WTC11 (cell line): ENCODE data around the gene BIRC3. TPM values are rescaled to one million over a fixed set of nuclear protein-coding genes. Genes with fewer than 3 reads are reported as not detected.

ENCODE experiments used
- ATAC-seq: fragments of 200-7000 bp; cut with Tn5 transposase; 2 replicates; pipeline ENCODE4 v1.10.0; 2021; ENCODE audit warnings: mild to moderate bottlenecking, moderate library complexity
- CTCF ChIA-PET: fragments of 300-600 bp; sonication (Branson Sonifier 250); formaldehyde crosslinking; loops from one replicate; lab custom pipeline; 2021; ENCODE audit warnings: antibody characterized with exemption; lab: Charles Lee
- POLR2A ChIA-PET: fragments of 350-600 bp; sonication (Branson Sonifier 250); formaldehyde crosslinking; loops from one replicate; lab custom pipeline; 2021; ENCODE audit warnings: antibody characterized with exemption; lab: Charles Lee
- DNase-seq: peaks from one replicate; pipeline ENCODE4 v3.0.0; 2021; ENCODE audit warnings: low spot score
- H3K27ac Mint-ChIP-seq: 2 replicates; pipeline ENCODE4 v1.8.0; 2021; ENCODE audit warnings: mixed read lengths
- H3K27me3 Mint-ChIP-seq: 2 replicates; pipeline ENCODE4 v1.8.0; 2021; ENCODE audit warnings: low read depth, mild to moderate bottlenecking, moderate library complexity, mixed read lengths
- H3K36me3 Mint-ChIP-seq: 2 replicates; pipeline ENCODE4 v1.8.0; 2021; ENCODE audit warnings: mixed read lengths
- H3K4me1 Mint-ChIP-seq: 2 replicates; pipeline ENCODE4 v1.8.0; 2022; ENCODE audit warnings: mixed read lengths
- H3K4me3 Mint-ChIP-seq: 2 replicates; pipeline ENCODE4 v1.8.0; 2021; ENCODE audit warnings: mild to moderate bottlenecking, moderate library complexity, mixed read lengths
- H3K9me3 Mint-ChIP-seq: 2 replicates; pipeline ENCODE4 v1.8.0; 2021; ENCODE audit warnings: mixed read lengths
- CBFB ChIP-seq: sonication (generic); formaldehyde crosslinking; IDR thresholded peaks from 2 replicates; pipeline ENCODE4 v1.8.1; 2022; ENCODE audit warnings: mild to moderate bottlenecking, low read depth, missing genetic modification reagents
- ELF4 ChIP-seq: sonication (generic); formaldehyde crosslinking; IDR thresholded peaks from 2 replicates; pipeline ENCODE4 v1.8.1; 2022; ENCODE audit warnings: low read depth, mild to moderate bottlenecking, moderate library complexity, missing genetic modification reagents
- FOXP1 ChIP-seq: sonication (generic); formaldehyde crosslinking; IDR thresholded peaks from 2 replicates; pipeline ENCODE4 v1.8.0; 2022; ENCODE audit warnings: missing genetic modification reagents, mild to moderate bottlenecking, moderate library complexity, borderline replicate concordance
- IRF2 ChIP-seq: sonication (generic); formaldehyde crosslinking; IDR thresholded peaks from 2 replicates; pipeline ENCODE4 v1.8.0; 2022; ENCODE audit warnings: low read depth, missing genetic modification reagents, borderline replicate concordance
- NFATC4 ChIP-seq: fragments of 250-450 bp; sonication (Bioruptor Pico); IDR thresholded peaks from 2 replicates; pipeline ENCODE4 v1.9.0; 2021; ENCODE audit warnings: mild to moderate bottlenecking
- NR2C2 ChIP-seq: sonication (generic); formaldehyde crosslinking; IDR thresholded peaks from 2 replicates; pipeline ENCODE4 v1.8.0; 2022; ENCODE audit warnings: mild to moderate bottlenecking, missing genetic modification reagents
- PRRX2 ChIP-seq: fragments of 250-450 bp; sonication (Bioruptor Pico); IDR thresholded peaks from 2 replicates; pipeline ENCODE4 v1.8.0; 2021; ENCODE audit warnings: mild to moderate bottlenecking
- RELA ChIP-seq: sonication (generic); formaldehyde crosslinking; IDR thresholded peaks from 2 replicates; pipeline ENCODE4 v1.8.1; 2022; ENCODE audit warnings: missing genetic modification reagents, mild to moderate bottlenecking, borderline replicate concordance
- RORB ChIP-seq: fragments of 250-450 bp; sonication (Bioruptor Pico); IDR thresholded peaks from 2 replicates; pipeline ENCODE4 v1.9.0; 2021; ENCODE audit warnings: mild to moderate bottlenecking
- ZBTB21 ChIP-seq: sonication (generic); formaldehyde crosslinking; IDR thresholded peaks from 2 replicates; pipeline ENCODE4 v1.8.1; 2023; ENCODE audit warnings: mild to moderate bottlenecking, missing genetic modification reagents, borderline replicate concordance
- ZNF138 ChIP-seq: sonication (generic); formaldehyde crosslinking; conservative IDR thresholded peaks from 2 replicates; pipeline ENCODE4 v1.8.1; 2022; ENCODE audit warnings: mild to moderate bottlenecking, moderate library complexity, missing genetic modification reagents
- ZNF232 ChIP-seq: sonication (generic); formaldehyde crosslinking; IDR thresholded peaks from 2 replicates; pipeline ENCODE4 v1.8.0; 2022; ENCODE audit warnings: mild to moderate bottlenecking, missing genetic modification reagents
- ZNF317 ChIP-seq: sonication (generic); formaldehyde crosslinking; IDR thresholded peaks from 2 replicates; pipeline ENCODE4 v1.8.1; 2023; ENCODE audit warnings: low read depth, mild to moderate bottlenecking, moderate library complexity, missing genetic modification reagents, borderline replicate concordance
- total RNA-seq: library from RNA; stranded (reverse); gene quantifications from 3 replicates; pipeline ENCODE4 v1.2.3, GENCODE V29; 2021
- TF ChIP-seq, protein P1 (sequence below): sonication (generic); formaldehyde crosslinking; IDR thresholded peaks from 2 replicates; pipeline ENCODE4 v1.8.0; 2023; ENCODE audit warnings: missing genetic modification reagents
- TF ChIP-seq, protein P2 (sequence below): sonication (generic); formaldehyde crosslinking; IDR thresholded peaks from 2 replicates; pipeline ENCODE4 v1.8.0; 2022; ENCODE audit warnings: mild to moderate bottlenecking, missing genetic modification reagents
- TF ChIP-seq, protein P3 (sequence below): sonication (generic); formaldehyde crosslinking; IDR thresholded peaks from 2 replicates; pipeline ENCODE4 v1.8.1; 2023; ENCODE audit warnings: mild to moderate bottlenecking, missing genetic modification reagents, moderate library complexity
- TF ChIP-seq, protein P4 (sequence below): sonication (generic); formaldehyde crosslinking; IDR thresholded peaks from 2 replicates; pipeline ENCODE4 v1.8.0; 2022; ENCODE audit warnings: missing genetic modification reagents
- TF ChIP-seq, protein P5 (sequence below): sonication (generic); formaldehyde crosslinking; IDR thresholded peaks from 2 replicates; pipeline ENCODE4 v1.8.0; 2023; ENCODE audit warnings: mild to moderate bottlenecking, missing genetic modification reagents
- TF ChIP-seq, protein P6 (sequence below): fragments of 200-600 bp; IDR thresholded peaks from 2 replicates; pipeline ENCODE4 v1.8.0; 2022; ENCODE audit warnings: antibody characterized with exemption

BIRC3 gene
- total RNA-seq, 1 experiment from 2014 or later, result 0.33 TPM

DNA sequence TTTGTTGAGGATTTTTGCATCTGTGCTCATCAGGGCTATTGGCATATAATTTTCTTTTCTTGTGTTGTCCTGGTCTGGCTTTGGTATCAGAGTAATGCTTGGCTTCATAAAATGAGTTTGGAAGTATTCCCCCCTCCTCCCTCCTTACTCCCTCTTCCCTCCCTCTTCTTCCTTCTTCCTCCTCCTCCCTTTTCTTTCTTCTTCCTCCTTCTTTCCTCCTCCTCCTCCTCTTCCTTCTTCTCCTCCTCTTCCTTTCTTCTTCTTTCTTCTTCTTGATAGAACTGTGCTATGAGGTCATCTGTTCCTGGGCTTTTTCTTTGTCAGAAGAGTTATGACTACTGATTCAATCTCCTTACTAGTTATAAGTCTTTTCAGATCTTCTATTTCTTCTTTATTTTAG is 39.8 kb downstream of the BIRC3 start:
- ChIA-PET POLR2A (no interaction called here), CTCF (no interaction called here)
- TF ChIP-seq, protein P1, sequence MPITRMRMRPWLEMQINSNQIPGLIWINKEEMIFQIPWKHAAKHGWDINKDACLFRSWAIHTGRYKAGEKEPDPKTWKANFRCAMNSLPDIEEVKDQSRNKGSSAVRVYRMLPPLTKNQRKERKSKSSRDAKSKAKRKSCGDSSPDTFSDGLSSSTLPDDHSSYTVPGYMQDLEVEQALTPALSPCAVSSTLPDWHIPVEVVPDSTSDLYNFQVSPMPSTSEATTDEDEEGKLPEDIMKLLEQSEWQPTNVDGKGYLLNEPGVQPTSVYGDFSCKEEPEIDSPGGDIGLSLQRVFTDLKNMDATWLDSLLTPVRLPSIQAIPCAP (CRISPR knock-in tag), result no peak
- TF ChIP-seq RELA (CRISPR knock-in tag) (no peak), IRF2 (no peak), NFATC4 (no peak), NR2C2 (CRISPR knock-in tag) (no peak), ZNF317 (CRISPR knock-in tag) (no peak), ZNF232 (CRISPR knock-in tag) (no peak), ZBTB21 (CRISPR knock-in tag) (no peak), ELF4 (CRISPR knock-in tag) (no peak), RORB (CRISPR knock-in tag) (no peak), PRRX2 (no peak), ZNF138 (CRISPR knock-in tag) (no peak), CBFB (no peak)
- TF ChIP-seq, protein P2, sequence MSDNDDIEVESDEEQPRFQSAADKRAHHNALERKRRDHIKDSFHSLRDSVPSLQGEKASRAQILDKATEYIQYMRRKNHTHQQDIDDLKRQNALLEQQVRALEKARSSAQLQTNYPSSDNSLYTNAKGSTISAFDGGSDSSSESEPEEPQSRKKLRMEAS (CRISPR knock-in tag), result no peak
- TF ChIP-seq, protein P3, sequence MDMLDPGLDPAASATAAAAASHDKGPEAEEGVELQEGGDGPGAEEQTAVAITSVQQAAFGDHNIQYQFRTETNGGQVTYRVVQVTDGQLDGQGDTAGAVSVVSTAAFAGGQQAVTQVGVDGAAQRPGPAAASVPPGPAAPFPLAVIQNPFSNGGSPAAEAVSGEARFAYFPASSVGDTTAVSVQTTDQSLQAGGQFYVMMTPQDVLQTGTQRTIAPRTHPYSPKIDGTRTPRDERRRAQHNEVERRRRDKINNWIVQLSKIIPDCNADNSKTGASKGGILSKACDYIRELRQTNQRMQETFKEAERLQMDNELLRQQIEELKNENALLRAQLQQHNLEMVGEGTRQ (CRISPR knock-in tag), result no peak
- TF ChIP-seq, protein P4, sequence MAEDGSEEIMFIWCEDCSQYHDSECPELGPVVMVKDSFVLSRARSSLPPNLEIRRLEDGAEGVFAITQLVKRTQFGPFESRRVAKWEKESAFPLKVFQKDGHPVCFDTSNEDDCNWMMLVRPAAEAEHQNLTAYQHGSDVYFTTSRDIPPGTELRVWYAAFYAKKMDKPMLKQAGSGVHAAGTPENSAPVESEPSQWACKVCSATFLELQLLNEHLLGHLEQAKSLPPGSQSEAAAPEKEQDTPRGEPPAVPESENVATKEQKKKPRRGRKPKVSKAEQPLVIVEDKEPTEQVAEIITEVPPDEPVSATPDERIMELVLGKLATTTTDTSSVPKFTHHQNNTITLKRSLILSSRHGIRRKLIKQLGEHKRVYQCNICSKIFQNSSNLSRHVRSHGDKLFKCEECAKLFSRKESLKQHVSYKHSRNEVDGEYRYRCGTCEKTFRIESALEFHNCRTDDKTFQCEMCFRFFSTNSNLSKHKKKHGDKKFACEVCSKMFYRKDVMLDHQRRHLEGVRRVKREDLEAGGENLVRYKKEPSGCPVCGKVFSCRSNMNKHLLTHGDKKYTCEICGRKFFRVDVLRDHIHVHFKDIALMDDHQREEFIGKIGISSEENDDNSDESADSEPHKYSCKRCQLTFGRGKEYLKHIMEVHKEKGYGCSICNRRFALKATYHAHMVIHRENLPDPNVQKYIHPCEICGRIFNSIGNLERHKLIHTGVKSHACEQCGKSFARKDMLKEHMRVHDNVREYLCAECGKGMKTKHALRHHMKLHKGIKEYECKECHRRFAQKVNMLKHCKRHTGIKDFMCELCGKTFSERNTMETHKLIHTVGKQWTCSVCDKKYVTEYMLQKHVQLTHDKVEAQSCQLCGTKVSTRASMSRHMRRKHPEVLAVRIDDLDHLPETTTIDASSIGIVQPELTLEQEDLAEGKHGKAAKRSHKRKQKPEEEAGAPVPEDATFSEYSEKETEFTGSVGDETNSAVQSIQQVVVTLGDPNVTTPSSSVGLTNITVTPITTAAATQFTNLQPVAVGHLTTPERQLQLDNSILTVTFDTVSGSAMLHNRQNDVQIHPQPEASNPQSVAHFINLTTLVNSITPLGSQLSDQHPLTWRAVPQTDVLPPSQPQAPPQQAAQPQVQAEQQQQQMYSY (CRISPR knock-in tag), result no peak
- TF ChIP-seq, protein P5, sequence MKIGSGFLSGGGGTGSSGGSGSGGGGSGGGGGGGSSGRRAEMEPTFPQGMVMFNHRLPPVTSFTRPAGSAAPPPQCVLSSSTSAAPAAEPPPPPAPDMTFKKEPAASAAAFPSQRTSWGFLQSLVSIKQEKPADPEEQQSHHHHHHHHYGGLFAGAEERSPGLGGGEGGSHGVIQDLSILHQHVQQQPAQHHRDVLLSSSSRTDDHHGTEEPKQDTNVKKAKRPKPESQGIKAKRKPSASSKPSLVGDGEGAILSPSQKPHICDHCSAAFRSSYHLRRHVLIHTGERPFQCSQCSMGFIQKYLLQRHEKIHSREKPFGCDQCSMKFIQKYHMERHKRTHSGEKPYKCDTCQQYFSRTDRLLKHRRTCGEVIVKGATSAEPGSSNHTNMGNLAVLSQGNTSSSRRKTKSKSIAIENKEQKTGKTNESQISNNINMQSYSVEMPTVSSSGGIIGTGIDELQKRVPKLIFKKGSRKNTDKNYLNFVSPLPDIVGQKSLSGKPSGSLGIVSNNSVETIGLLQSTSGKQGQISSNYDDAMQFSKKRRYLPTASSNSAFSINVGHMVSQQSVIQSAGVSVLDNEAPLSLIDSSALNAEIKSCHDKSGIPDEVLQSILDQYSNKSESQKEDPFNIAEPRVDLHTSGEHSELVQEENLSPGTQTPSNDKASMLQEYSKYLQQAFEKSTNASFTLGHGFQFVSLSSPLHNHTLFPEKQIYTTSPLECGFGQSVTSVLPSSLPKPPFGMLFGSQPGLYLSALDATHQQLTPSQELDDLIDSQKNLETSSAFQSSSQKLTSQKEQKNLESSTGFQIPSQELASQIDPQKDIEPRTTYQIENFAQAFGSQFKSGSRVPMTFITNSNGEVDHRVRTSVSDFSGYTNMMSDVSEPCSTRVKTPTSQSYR (CRISPR knock-in tag), result no peak
- Mint-ChIP-seq H3K36me3 (peaks cover 52% of the 10 kb centered on the region), H3K4me3 (no peak overlapping the region), H3K27ac (no peak overlapping the region), H3K9me3 (peaks cover 18% of the 10 kb centered on the region), H3K27me3 (no peaks in the 10 kb centered on the region), H3K4me1 (no peaks in the 10 kb centered on the region)
- DNase-seq (no peak), ATAC-seq (no peak)

DNA sequence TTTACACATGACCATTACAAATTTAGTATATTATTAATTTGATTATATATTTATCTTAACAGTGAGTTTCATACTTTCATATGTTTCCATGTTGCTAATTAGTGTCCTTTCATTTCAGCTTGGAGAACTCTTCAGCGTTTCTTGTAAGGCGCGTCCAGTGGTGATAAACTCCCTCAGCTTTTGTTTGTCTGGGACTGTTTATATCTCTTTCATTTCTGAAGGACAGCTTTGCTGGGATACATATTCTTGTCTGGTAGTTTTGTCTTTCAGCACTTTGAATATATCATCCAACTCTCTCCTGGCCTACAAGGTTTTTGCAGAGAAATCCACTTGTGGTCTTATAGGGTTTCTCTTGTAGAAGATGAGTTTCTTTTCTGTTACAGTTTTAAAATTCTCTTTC is 42.1 kb downstream of the BIRC3 start:
- ATAC-seq (no peak), DNase-seq (no peak)
- peaks cover 16% of the 10 kb centered on the region for H3K9me3 Mint-ChIP-seq
- ChIA-PET CTCF (no interaction called here), POLR2A (no interaction called here)
- no peaks in the 10 kb centered on the region for H3K27me3 Mint-ChIP-seq
- no peak overlapping the region for H3K27ac Mint-ChIP-seq
- no peak overlapping the region for H3K4me3 Mint-ChIP-seq
- no peaks in the 10 kb centered on the region for H3K4me1 Mint-ChIP-seq
- no peak for TF ChIP-seq FOXP1 (CRISPR knock-in tag)
- TF ChIP-seq, protein P6, sequence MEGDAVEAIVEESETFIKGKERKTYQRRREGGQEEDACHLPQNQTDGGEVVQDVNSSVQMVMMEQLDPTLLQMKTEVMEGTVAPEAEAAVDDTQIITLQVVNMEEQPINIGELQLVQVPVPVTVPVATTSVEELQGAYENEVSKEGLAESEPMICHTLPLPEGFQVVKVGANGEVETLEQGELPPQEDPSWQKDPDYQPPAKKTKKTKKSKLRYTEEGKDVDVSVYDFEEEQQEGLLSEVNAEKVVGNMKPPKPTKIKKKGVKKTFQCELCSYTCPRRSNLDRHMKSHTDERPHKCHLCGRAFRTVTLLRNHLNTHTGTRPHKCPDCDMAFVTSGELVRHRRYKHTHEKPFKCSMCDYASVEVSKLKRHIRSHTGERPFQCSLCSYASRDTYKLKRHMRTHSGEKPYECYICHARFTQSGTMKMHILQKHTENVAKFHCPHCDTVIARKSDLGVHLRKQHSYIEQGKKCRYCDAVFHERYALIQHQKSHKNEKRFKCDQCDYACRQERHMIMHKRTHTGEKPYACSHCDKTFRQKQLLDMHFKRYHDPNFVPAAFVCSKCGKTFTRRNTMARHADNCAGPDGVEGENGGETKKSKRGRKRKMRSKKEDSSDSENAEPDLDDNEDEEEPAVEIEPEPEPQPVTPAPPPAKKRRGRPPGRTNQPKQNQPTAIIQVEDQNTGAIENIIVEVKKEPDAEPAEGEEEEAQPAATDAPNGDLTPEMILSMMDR, result no peak
- H3K36me3 Mint-ChIP-seq, result peaks cover 54% of the 10 kb centered on the region
